Left hindlimb (tissue), 1 donor: ENCODE data around the gene HDGFL3.
"Not testable (repeated sequence)": the region's sequence is repeated elsewhere in the genome, so short reads cannot be mapped to it uniquely, and the experiment has no call there.

Source experiments
- DNase-seq: peaks from one replicate; pipeline ENCODE4 v3.0.0-alpha.2; 2018

HDGFL3 gene

DNA sequence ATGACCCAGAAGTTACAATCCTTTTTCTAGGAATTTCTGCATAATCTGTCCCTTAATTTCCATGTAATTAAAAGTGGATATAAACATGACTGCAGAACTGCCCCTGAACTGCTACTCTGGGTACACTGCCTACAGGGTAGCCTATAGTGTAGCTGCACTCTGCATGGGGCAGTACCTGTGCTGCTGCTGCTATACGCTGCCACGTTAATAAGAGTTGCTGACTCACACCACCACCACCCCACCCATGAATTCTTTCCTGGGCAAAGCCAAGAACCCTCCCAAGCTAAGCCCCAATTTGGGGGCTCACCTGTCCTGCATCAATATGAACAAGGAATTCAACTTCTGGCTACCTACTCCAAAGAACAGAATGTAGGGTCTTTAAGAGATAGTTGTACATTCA is 13.9 kb downstream of the HDGFL3 start:
- DNase-seq: no peak

DNA sequence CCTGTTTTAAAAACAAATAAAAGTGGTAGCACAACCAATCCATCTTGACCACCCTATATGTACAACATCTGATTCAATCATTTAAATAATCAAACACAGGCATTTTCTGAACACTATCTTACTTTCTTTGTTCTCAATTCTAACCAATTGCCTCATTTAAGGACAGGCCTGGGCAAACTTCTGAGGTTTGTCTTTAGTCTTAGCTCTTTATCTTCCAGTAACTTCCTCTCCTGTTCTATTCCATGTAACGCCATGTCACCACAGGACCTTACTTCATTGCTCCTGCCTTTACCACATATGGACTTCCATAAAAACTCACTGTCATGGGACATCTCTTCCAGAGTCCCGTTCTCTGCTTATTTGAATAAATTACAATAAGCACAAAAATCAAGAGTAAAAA is 14.9 kb downstream of the HDGFL3 start:
- DNase-seq: no peak

DNA sequence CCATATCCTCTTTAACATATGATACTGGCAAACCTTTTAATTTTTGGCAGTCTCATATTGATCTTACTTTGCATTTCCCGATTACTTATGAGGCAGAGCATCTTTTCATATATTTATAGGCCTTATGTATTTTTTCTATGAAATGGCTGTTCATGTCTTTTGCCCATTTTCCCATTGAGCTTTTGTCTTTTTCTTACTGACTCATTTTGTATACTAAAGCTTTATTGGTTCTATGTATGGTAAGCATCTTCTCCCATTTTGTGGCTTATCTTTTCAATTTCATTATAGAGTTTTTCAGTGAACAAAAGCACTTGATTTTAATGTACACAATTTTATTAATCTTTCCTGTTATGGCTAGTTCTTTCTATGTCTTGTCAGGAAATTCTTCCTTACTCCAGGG is 17.2 kb downstream of the HDGFL3 start:
- no peak for DNase-seq

DNA sequence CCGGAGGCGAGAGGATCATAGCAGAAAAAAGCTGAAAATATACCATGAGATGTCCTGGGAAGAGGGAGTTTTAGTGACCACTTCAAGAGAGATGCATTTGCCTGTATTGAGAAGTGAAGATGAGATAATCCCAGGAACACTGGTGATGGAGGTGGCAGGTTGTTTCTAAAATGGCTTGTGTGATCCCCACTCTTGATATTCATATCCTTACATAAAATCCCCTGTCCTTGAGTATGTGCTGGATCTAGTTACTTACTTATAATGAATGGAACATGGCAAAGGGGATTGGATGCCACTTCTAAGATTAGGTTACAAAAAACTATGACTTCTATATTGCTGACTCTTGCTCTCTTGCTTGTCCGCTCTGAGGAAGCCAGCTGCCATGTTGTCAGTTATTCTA is 22.1 kb downstream of the HDGFL3 start:
- no peak for DNase-seq

DNA sequence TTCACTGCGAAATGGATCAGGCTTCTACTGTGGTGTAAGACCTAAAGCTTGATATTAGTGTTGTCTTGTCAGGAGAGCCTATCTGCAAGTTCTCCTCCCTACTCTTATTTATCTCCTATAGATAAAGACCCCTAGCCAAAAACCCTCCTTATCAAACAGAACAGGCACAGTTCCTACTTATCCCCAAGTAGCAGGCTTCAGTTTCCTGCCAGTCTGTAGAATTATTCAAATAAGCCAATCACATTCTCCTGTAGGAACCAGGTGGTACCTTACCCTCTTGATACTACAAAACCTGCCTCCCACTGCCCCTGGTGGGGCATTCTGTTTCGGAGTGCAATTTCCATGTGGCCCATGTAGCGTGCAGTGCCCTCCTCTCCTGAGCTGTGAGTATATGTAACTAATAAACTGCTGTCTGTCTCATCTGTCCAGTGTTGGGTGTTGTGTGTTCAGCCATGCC is 28.7 kb downstream of the HDGFL3 start:
- no peak for DNase-seq

DNA sequence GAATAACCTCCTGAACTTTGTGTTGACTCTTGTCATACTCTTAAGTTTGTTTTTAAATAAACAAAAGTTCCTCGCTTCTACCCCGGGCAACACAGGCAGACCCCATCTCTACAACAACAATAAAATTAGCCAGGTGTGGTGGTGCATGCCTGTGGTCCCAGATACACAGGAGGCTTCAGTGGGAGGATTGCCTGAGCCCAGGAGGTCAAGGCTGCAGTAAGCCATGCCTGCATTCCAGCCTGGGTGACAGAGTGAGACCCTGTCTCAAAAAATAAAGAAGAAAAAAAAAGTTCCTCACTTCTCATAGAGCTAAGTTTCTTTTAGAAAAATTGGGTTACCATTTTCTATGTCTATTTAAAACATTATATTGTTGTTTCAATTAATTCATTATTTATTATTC is 29.2 kb downstream of the HDGFL3 start:
- no peak for DNase-seq

DNA sequence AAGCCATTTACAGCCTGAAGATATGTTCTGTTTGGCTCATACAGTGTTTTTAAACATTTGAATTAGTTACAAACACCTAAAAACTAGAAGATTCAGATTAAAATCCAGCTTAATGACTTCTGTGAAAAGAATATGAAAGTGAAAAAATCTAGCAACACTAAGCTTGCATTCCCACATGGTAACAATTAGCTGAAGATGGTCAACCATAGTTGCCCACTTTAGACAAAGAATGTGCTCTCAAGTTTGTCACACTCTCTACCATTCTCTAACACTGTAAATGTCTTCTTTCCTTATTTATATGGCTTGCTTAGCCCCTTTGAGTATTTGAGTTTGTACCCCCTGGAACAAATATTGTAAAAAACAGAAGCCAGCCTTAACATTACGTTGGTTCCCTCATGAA is 32.7 kb downstream of the HDGFL3 start:
- DNase-seq: no peak

GRCh38 chr15:83170474-83171165 is 37.0 kb downstream of the HDGFL3 start:
- DNase-seq: no peak

- not testable (repeated sequence) for DNase-seq
Observed at GRCh38 chr15:83169576-83169975, 38.0 kb downstream of the HDGFL3 start.

DNA sequence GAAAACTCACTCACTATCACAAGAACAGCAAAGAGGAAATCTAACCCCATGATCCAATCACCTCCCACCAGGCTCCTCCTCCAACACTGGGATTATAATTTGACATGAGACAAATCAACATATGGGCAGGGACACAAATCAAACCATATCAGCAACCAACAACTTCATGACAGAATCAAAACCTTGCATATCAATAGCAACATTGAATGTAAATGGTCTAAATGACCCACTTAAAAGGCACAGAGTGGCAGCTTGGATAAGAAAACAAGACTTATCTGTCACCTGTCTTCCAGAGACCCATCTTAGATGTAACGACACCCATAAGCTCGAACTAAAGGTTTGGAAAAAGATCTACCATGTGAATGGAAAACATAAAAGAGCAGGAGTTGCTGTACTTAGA is 40.8 kb downstream of the HDGFL3 start:
- no peak for DNase-seq

DNA sequence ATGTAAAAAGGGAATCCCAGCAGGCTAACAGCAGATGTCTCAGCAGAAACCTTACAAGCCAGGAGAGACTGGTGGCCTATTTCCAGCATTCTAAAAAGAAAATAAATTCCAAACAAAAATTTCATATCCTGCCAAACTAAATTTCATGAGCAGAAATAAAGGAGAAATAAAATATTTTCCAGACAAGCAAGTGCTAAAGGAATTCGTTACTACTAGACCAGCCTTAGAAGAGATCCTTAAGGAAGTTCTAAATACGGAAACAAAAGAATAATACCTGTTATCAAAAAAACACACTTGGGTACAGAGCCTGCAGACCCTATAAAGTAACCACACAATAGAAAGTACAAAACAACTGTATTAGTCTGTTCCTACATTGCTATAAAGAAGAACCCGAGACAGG is 41.4 kb downstream of the HDGFL3 start:
- no peak for DNase-seq

DNA sequence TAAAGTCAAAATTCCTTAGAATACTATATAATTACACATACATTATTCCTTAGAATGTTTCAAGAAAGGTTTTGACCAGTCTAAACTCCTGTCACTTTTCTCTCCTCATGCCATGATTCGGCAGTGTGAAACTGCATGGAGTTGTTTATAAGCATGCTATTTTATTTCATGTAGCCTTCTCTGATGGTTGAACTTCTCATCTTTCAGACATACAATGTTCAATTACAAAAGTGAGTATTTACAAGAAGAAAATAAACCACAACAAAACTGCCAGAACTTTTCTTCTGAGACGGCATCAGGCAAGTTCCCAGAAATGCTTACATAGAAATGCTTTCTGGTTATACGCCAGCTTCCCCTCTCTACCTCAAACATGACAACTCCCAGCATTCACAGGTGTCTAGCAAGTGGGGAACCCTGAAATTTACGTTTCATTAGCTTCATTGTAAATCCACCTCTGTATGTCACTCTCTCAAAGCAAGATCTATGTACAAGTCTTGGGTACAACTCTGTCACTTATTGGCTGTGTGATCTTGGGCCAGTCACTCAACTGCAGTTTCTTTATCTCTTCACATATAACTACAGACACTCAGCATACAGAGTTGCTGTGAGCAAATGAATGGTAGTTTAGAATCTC is 42.7 kb downstream of the HDGFL3 start:
- no peak for DNase-seq

DNA sequence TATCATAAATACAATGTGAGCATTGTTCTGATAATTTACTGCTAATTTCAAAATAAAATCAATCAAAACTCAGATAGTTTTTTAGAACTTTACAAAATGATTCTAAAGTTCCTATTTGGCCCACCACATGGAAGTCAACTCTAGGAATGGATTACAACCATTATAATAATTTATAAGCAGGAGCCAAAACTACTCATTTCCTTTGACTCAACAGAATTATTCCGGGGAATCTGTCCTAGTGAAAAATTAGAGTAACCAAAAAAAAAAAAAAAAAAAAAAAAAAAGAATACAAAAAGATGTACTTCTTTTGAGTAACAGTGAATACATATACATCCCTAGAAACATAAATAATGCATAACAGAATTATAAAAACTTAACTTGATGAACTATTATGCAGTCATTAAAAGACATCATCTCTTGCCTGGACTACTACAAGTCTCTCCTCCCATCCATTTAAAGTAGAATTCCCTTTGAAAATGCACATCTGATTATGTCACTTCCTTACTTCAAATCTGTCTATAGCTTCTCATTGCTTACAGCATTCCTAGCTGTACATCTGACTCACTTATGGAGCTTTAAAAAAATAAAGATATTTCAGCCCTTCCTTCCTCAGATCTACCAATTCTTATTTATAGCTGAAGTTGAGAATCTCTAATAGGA is 43.4 kb downstream of the HDGFL3 start:
- no peak for DNase-seq

GRCh38 chr15:83163032-83163431 is 44.6 kb downstream of the HDGFL3 start:
- DNase-seq: no peak

DNA sequence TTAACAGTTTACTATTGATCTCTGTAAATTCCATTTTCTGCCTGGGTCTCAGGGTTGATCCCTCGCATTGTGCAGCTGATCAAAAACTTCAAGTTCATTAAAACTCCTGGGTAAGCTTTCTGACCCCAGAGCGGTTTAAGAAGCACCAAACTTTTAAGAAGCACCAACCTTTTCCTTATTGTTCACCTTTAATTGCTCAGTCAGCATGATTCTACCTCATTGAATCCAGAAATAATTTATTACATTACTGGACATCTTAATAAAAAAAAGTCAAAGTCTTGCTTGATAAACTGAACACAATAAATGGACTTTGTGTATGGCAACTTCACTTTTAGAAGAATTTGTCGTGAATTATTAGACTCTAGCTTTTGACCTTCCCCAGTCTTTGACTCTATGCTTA is 46.9 kb downstream of the HDGFL3 start:
- no peak for DNase-seq

- no peak for DNase-seq
Observed at GRCh38 chr15:83158393-83158792, 49.2 kb downstream of the HDGFL3 start.

- DNase-seq: no peak
Observed at GRCh38 chr15:83155942-83156341, 51.7 kb downstream of the HDGFL3 start.

GRCh38 chr15:83153288-83153687 is 54.3 kb downstream of the HDGFL3 start:
- no peak for DNase-seq

- no peak for DNase-seq
Observed at GRCh38 chr15:83144771-83145170, 62.9 kb downstream of the HDGFL3 start.

DNA sequence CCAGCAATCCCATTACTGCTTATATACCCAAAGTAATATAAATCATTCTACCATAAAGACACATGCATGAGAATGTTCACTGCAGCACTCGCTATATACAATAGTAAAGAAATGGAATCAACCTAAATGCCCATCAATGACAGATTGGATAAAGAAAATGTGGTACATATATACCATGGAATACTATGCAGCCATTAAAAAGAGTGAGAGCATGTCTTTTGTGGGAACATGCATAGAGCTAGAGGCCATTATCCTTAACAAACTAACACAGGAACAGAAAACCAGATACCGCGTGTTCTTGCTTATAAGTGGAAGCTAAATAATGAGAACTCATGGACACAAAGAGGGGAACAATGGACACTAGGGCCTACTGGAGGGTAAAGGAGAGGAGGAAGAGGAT is 65.5 kb downstream of the HDGFL3 start:
- DNase-seq: not testable (repeated sequence)

- DNase-seq: no peak
Observed at GRCh38 chr15:83132861-83133523, 74.6 kb downstream of the HDGFL3 start.

GRCh38 chr15:83129791-83130190 is 77.8 kb downstream of the HDGFL3 start:
- DNase-seq: no peak

GRCh38 chr15:83127547-83128150 is 80.0 kb downstream of the HDGFL3 start:
- DNase-seq: no peak
